ENCODE data around the gene PNPLA7. TPM values are rescaled to one million over a fixed set of nuclear protein-coding genes. Genes with fewer than 3 reads are reported as not detected.

PNPLA7 gene
- total and polyA plus RNA-seq, 2 donors (not counting 1 experiment from before 2014, with no cell fraction given) = 18.7 to 29.9 TPM

GRCh38 chr9:137492464-137493363, 57.5 kb downstream of the PNPLA7 start:
- H3K9me3 ChIP-seq (ENCODE audit: control extremely low read depth in 1 of 3, control insufficient read depth in 2 of 3, insufficient read depth in 1 of 3, low read length in 2 of 3) = peaks cover 0 to 31% (median 0%) of the 10 kb centered on the region in 3 donors
- H3K27me3 ChIP-seq (replicated peaks in 1 of 4; ENCODE audit: control extremely low read depth in 1 of 4, control insufficient read depth in 3 of 4, insufficient read depth in 4 of 4, low read length in 3 of 4) = no peaks in the 10 kb centered on the region
- peaks cover 2% of the 10 kb centered on the region for H3K4me1 Mint-ChIP-seq
- CTCF ChIA-PET = no interaction called here
- H2AFZ ChIP-seq (ENCODE audit: insufficient read depth, low read depth, low read length, poor library complexity, severe bottlenecking) = no peak overlapping the region
- no peaks in the 10 kb centered on the region for H3K27me3 Mint-ChIP-seq
- POLR2A ChIA-PET = no interaction called here
- H3K36me3 ChIP-seq (replicated peaks in 1 of 2; ENCODE audit: control extremely low read depth in 1 of 2, control insufficient read depth in 1 of 2, extremely low read depth in 1 of 2, insufficient read depth in 2 of 2, low read length in 1 of 2) = peaks cover 0 to 9% of the 10 kb centered on the region in 2 experiments
- H3K4me3 ChIP-seq (ENCODE audit: control extremely low read depth in 1 of 5, extremely low read depth in 1 of 5, insufficient read depth in 1 of 5, low read depth in 2 of 5, low read length in 4 of 5) = no peak overlapping the region
- peak; percentile 28 for ATAC-seq (ENCODE audit: low read depth)
- H3K79me2 ChIP-seq (ENCODE audit: control insufficient read depth, insufficient read depth, low read length) = no peaks in the 10 kb centered on the region
- no peak overlapping the region for H3K4me3 Mint-ChIP-seq
- H3K27ac ChIP-seq (ENCODE audit: low read length in 2 of 2) = no peak overlapping the region
- whole genome bisulfite sequencing (ENCODE audit: insufficient coverage) = 96% methylated on average over 12 of the region's 20 CpGs
- intact Hi-C loops (cut with micrococcal nuclease) = no loop called here
- H3K27ac Mint-ChIP-seq = no peak overlapping the region
- H4K20me1 ChIP-seq (ENCODE audit: control insufficient read depth, insufficient read depth, low read length, poor library complexity, severe bottlenecking) = no peaks in the 10 kb centered on the region
- no peak for TF ChIP-seq CTCF (IDR thresholded peaks at IDR 0.05)
- no peak for TF ChIP-seq EZH2 (IDR thresholded peaks at IDR 0.05; ENCODE audit: borderline replicate concordance, insufficient read depth, low read depth, low read length, poor library complexity, severe bottlenecking)
- no peaks in the 10 kb centered on the region for H3K9me3 Mint-ChIP-seq (ENCODE audit: insufficient read depth)
- no peak overlapping the region for H3K4me2 ChIP-seq (replicated peaks; ENCODE audit: low read depth, low read length, poor library complexity, severe bottlenecking)
- no peaks in the 10 kb centered on the region for H3K4me1 ChIP-seq (ENCODE audit: control insufficient read depth in 2 of 2, insufficient read depth in 2 of 2, low read length in 2 of 2)
- no peak for DNase-seq
- no peak overlapping the region for H3K9ac ChIP-seq (ENCODE audit: low read length)

GRCh38 chr9:137491735-137492432, 58.3 kb downstream of the PNPLA7 start:
- H3K4me1 ChIP-seq (ENCODE audit: control insufficient read depth in 2 of 2, insufficient read depth in 2 of 2, low read length in 2 of 2) = no peaks in the 10 kb centered on the region
- no peak overlapping the region for H3K4me2 ChIP-seq (replicated peaks; ENCODE audit: low read depth, low read length, poor library complexity, severe bottlenecking)
- WGBS (ENCODE audit: insufficient coverage) = 93% methylated on average over 10 of the region's 13 CpGs
- intact Hi-C loops (cut with micrococcal nuclease) = no loop called here
- H2AFZ ChIP-seq (ENCODE audit: insufficient read depth, low read depth, low read length, poor library complexity, severe bottlenecking) = no peak overlapping the region
- no peak for DNase-seq
- H4K20me1 ChIP-seq (ENCODE audit: control insufficient read depth, insufficient read depth, low read length, poor library complexity, severe bottlenecking) = no peaks in the 10 kb centered on the region
- peaks cover 0 to 25% (median 0%) of the 10 kb centered on the region in 3 donors for H3K9me3 ChIP-seq (ENCODE audit: control extremely low read depth in 1 of 3, control insufficient read depth in 2 of 3, insufficient read depth in 1 of 3, low read length in 2 of 3)
- POLR2A ChIA-PET = no interaction called here
- H3K4me1 Mint-ChIP-seq = peaks cover 2% of the 10 kb centered on the region
- no peak overlapping the region for H3K27ac Mint-ChIP-seq
- CTCF ChIA-PET = no interaction called here
- TF ChIP-seq EZH2 (IDR thresholded peaks at IDR 0.05; ENCODE audit: borderline replicate concordance, insufficient read depth, low read depth, low read length, poor library complexity, severe bottlenecking) = no peak
- no peak for TF ChIP-seq CTCF (IDR thresholded peaks at IDR 0.05)
- no peaks in the 10 kb centered on the region for H3K9me3 Mint-ChIP-seq (ENCODE audit: insufficient read depth)
- H3K9ac ChIP-seq (ENCODE audit: low read length) = no peak overlapping the region
- no peak overlapping the region for H3K27ac ChIP-seq (ENCODE audit: low read length in 2 of 2)
- no peaks in the 10 kb centered on the region for H3K79me2 ChIP-seq (ENCODE audit: control insufficient read depth, insufficient read depth, low read length)
- no peaks in the 10 kb centered on the region for H3K27me3 ChIP-seq (replicated peaks in 1 of 4; ENCODE audit: control extremely low read depth in 1 of 4, control insufficient read depth in 3 of 4, insufficient read depth in 4 of 4, low read length in 3 of 4)
- ATAC-seq (ENCODE audit: low read depth) = no peak
- no peak overlapping the region for H3K4me3 ChIP-seq (ENCODE audit: control extremely low read depth in 1 of 5, extremely low read depth in 1 of 5, insufficient read depth in 1 of 5, low read depth in 2 of 5, low read length in 4 of 5)
- no peaks in the 10 kb centered on the region for H3K27me3 Mint-ChIP-seq
- peaks cover 0 to 11% of the 10 kb centered on the region in 2 experiments for H3K36me3 ChIP-seq (replicated peaks in 1 of 2; ENCODE audit: control extremely low read depth in 1 of 2, control insufficient read depth in 1 of 2, extremely low read depth in 1 of 2, insufficient read depth in 2 of 2, low read length in 1 of 2)
- no peak overlapping the region for H3K4me3 Mint-ChIP-seq

Data from B cell (primary cell).